Body of pancreas (tissue), 4 donors: ENCODE measurements around the gene PRSS36. TPM values are rescaled to one million over a fixed set of nuclear protein-coding genes. Genes with fewer than 3 reads are reported as not detected.
"Not testable (repeated sequence)": the region's sequence is repeated elsewhere in the genome, so short reads cannot be mapped to it uniquely, and the experiment has no call there.

Source experiments
- ATAC-seq: fragments of 150-250 bp; one replicate; pipeline ENCODE4 v1.9.1; 2016
- DNase-seq, 4 donors: peaks; one replicate each; pipeline ENCODE4 v3.0.0-alpha.2; 2019
- H3K27ac ChIP-seq, 4 donors: fragments of 200-600 bp; sonication (generic); 1 replicate in 3 of 4; 2 replicates in 1 of 4; pipeline versions ENCODE4 v1.5.1 to v1.6.1; 2016 to 2019; ENCODE audit warnings: mild to moderate bottlenecking in 1 of 4, mixed read lengths in 1 of 4, moderate library complexity in 1 of 4
- H3K27me3 ChIP-seq, 2 donors: fragments of 200-600 bp; sonication (generic); one replicate each; pipeline ENCODE4 v1.6.0; 2016; ENCODE audit warnings: mild to moderate bottlenecking in 1 of 2
- H3K36me3 ChIP-seq, 2 donors: fragments of 200-600 bp; sonication (generic); replicated peaks in 1 of 2; 2 replicates each; pipeline ENCODE4 v1.5.1; 2016; ENCODE audit warnings: low read depth in 2 of 2; ENCODE audit not compliant: insufficient read depth in 1 of 2
- H3K4me1 ChIP-seq: fragments of 200-600 bp; sonication (generic); one replicate; pipeline ENCODE4 v1.6.0; 2016
- H3K4me3 ChIP-seq, 2 donors: fragments of 200-600 bp; sonication (generic); 1 replicate in 1 of 2; 2 replicates in 1 of 2; pipeline ENCODE4 v1.5.1; 2016 to 2019
- H3K9me3 ChIP-seq, 3 donors: fragments of 200-600 bp; sonication (generic); 1 replicate in 2 of 3; 2 replicates in 1 of 3; pipeline ENCODE4 v1.5.1; 2016
- POLR2A ChIP-seq, 3 donors: fragments of 450-650 bp; IDR thresholded peaks; one replicate each; pipeline ENCODE4 v1.6.1; 2016; ENCODE audit warnings: antibody characterized with exemption in 3 of 3, mild to moderate bottlenecking in 2 of 3
- WGBS, 2 donors: methylation state at CpG; one replicate each; pipeline ENCODE4 v1.1.5; 2017; 5-methylcytosine and 5-hydroxymethylcytosine counted together
- intact Hi-C: fragments of 100-400 bp; cut with DNase I; formaldehyde crosslinking; loops from one replicate; pipeline ENCODE4 v1.15.1; 2023
- total RNA-seq, 2 donors: library from RNA; depleted of rRNA; stranded (reverse); fragments of >200 nt; gene quantifications; one replicate each; pipeline ENCODE4 v1.1.0, GENCODE V29; 2016
- TF ChIP-seq, protein P1 (sequence below), 7 experiments: fragments of 450-650 bp in 4 of 7; fragments of 200-600 bp in 3 of 7; sonication (generic) in 3 of 7; IDR thresholded peaks; one replicate each; pipeline ENCODE4 v1.5.1; 2016 to 2019; ENCODE audit warnings: antibody characterized with exemption in 7 of 7

PRSS36 gene
- total RNA-seq, 2 donors from 2014 or later, result 0.52 to 65.3 TPM

DNA sequence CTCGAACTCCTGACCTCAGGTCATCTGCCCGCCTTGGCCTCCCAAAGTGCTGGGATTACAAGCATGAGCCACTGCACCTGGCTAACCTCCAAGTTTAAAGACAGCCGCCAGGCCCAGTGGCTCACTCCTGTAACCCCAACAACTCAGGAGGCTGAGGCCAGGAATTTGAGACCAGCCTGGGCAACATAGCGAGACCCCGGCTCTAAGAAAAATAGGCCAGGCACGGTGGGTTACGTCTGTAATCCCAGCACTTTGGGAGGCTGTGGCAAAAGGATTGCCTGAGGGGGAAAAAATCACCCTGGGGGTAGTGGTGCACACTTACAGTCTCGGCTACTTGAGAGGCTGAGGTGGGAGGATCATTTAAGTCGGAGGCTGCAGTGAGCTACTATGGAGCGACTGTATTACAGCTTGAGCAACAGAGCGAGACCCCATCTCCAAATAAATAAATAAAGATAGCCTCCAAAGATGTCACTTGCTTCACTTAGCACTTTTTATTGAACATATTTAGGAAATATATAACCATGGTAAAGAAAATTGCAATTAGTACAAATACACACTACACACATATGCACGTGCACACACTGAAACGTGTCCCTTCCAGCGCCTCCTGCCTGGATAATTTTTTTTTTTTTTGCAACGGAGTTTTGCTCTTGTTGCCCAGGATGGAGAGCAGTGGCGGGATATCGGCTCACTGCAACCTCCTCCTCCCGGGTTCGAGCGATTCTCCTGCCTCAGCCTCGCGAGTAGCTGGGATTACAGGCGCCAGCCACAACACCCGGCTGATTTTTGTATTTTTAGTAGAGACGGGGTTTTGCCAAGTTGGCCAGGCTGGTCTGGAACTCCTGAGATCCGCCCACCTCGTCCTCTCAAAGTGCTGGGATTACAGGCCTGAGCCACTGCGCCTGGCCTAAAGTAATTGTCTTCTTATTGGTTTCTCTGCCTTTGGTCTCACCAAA is 43.1 kb downstream of the PRSS36 start:
- H3K27me3 ChIP-seq, result no peaks in the 10 kb centered on the region
- no peak overlapping the region for H3K4me3 ChIP-seq
- peaks cover 45% of the 10 kb centered on the region for H3K4me1 ChIP-seq
- no peak for DNase-seq
- 93 to 94% methylated on average over 28 of the region's 28 CpGs for WGBS, 2 donors
- peak overlapping the region in 2 of 4 donors; percentile 73 to 87 for H3K27ac ChIP-seq
- TF ChIP-seq, protein P1, sequence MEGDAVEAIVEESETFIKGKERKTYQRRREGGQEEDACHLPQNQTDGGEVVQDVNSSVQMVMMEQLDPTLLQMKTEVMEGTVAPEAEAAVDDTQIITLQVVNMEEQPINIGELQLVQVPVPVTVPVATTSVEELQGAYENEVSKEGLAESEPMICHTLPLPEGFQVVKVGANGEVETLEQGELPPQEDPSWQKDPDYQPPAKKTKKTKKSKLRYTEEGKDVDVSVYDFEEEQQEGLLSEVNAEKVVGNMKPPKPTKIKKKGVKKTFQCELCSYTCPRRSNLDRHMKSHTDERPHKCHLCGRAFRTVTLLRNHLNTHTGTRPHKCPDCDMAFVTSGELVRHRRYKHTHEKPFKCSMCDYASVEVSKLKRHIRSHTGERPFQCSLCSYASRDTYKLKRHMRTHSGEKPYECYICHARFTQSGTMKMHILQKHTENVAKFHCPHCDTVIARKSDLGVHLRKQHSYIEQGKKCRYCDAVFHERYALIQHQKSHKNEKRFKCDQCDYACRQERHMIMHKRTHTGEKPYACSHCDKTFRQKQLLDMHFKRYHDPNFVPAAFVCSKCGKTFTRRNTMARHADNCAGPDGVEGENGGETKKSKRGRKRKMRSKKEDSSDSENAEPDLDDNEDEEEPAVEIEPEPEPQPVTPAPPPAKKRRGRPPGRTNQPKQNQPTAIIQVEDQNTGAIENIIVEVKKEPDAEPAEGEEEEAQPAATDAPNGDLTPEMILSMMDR (IDR thresholded peaks at IDR 0.05), result no peak
- TF ChIP-seq POLR2A (IDR thresholded peaks at IDR 0.05), result no peak
- ATAC-seq, result no peak
- H3K9me3 ChIP-seq, result no peaks in the 10 kb centered on the region
- intact Hi-C loops, result no loop called here
- H3K36me3 ChIP-seq, result peaks cover 0 to 2% of the 10 kb centered on the region in 2 donors

DNA sequence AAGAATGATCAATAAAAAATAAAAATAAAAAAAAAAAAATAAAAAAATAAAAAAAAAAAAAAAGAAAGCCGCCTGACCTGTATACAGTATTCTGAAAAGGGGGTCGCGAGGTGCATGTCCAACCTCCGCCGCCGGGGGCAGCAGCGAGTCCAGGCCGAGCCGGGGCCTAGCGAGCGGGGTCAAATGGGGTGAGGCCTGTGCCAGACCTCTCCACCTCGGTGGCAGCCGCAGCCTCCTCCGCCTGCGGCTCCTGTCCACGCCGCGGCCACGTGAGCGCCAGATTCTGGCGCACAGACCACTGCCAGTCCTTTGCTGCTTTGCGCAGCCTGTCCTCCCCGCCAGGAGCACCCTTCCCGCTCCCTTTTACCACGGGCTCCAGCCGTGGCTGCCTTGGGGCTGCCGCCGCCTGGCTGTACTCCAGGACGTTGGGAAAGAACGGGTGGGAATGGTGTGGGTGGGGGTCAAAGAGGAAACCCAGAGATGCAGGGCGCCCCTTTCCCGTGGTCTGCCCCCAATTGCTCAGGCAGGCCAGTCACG is 44.1 kb downstream of the PRSS36 start:
- Histone ChIP-seq H3K9me3 (no peaks in the 10 kb centered on the region), H3K4me1 (peaks cover 36% of the 10 kb centered on the region), H3K36me3 (no peaks in the 10 kb centered on the region), H3K4me3 (no peak overlapping the region), H3K27me3 (no peaks in the 10 kb centered on the region), H3K27ac (peak overlapping the region in 3 of 4 donors; percentile 73 to 87 (median 84))
- TF ChIP-seq, protein P1 (IDR thresholded peaks at IDR 0.05), result peak; percentile 89 to 100 (median 93)
- TF ChIP-seq POLR2A (IDR thresholded peaks at IDR 0.05), result peak in 1 of 3 donors; percentile 28
- intact Hi-C loops, result no loop called here
- peak; percentile 95 for ATAC-seq
- DNase-seq, result peak; percentile 92 to 94 (median 92)
- 7 to 8% methylated on average over 33 of the region's 33 CpGs for WGBS, 2 donors

- not testable (repeated sequence) for H3K27me3 ChIP-seq, H3K4me3 ChIP-seq, H3K4me1 ChIP-seq, H3K9me3 ChIP-seq, ATAC-seq, H3K36me3 ChIP-seq, H3K27ac ChIP-seq, DNase-seq
- intact Hi-C loops, result loop anchor here (5.0 kb wide), 1 partner anchor 46 kb away; no protein-coding TSS in a partner anchor
- 80 to 85% methylated on average over 12 to 13 of the region's 13 CpGs for WGBS, 2 donors
Observed at GRCh38 chr16:31100876-31101641, 48.8 kb downstream of the PRSS36 start.

DNA sequence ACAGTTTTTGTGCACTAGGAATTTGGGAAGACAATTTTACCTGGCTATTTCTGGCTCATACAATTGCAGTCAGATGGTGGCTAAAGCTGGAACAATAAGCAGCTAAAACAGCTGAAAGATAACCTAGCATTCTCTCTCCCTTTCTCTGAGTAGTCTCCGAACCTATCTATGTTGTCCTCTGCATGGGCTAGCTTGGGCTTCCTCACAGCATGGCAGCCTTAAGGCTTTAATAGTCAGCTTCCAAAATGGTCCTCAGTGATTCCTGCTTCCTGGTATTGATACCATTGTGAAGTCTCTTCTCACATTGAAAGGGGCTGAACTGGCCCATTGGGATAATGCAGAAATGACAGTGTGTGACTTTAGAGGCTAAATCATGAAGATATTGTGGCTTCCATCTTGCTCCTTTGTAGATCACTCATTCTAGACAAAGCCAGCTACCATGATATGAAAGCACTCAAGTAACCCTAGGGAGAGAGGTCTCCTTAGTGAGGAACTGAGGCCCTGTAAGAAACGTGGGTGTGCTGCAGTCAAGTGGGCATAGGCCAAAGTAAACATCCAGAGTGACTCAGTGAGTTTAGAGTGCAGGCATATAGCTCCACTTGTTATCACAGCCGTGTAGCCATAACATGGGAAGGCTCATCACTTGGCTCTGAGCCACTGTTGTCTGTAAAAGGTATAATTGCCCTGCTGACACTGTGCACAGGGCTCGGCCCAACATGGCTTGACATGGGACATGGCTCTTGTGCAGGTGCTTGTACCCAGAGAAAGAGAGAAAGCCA is 49.8 kb downstream of the PRSS36 start:
- no peak for ATAC-seq
- peaks cover 9% of the 10 kb centered on the region for H3K4me1 ChIP-seq
- intact Hi-C loops, result loop anchor here (5.0 kb wide), 1 partner anchor 47 kb away; no protein-coding TSS in a partner anchor
- no peak for DNase-seq
- TF ChIP-seq POLR2A (IDR thresholded peaks at IDR 0.05), result no peak
- TF ChIP-seq, protein P1 (IDR thresholded peaks at IDR 0.05), result no peak
- no peak overlapping the region for H3K4me3 ChIP-seq
- H3K9me3 ChIP-seq, result no peaks in the 10 kb centered on the region
- no peak overlapping the region for H3K27ac ChIP-seq
- WGBS, 2 donors, result 60 to 100% methylated on average over 2 to 4 of the region's 4 CpGs
- H3K27me3 ChIP-seq, result no peaks in the 10 kb centered on the region
- no peaks in the 10 kb centered on the region for H3K36me3 ChIP-seq
